GM23338 (cell line): ENCODE data around the gene GNB1.

Experiments
- EZH2 ChIP-seq: fragments of 200-600 bp; sonication (generic); IDR thresholded peaks from one replicate; pipeline ENCODE4 v1.8.0; 2017; ENCODE audit warnings: antibody characterized with exemption, mild to moderate bottlenecking, low read depth; ENCODE audit not compliant: unreplicated experiment
- TF ChIP-seq, protein P1 (sequence below), 2 experiments: fragments of 200-600 bp in 1 of 2; sonication (generic) in 1 of 2; conservative IDR thresholded peaks; 2 replicates each; pipeline versions ENCODE4 v1.5.1 to v1.6.1; 2016 to 2017; ENCODE audit warnings: antibody characterized with exemption in 2 of 2, low read depth in 2 of 2, mild to moderate bottlenecking in 2 of 2, moderate library complexity in 1 of 2
- TF ChIP-seq, protein P2 (sequence below): IDR thresholded peaks from 2 replicates; pipeline ENCODE4 v1.6.1; 2016; ENCODE audit warnings: antibody characterized with exemption

DNA sequence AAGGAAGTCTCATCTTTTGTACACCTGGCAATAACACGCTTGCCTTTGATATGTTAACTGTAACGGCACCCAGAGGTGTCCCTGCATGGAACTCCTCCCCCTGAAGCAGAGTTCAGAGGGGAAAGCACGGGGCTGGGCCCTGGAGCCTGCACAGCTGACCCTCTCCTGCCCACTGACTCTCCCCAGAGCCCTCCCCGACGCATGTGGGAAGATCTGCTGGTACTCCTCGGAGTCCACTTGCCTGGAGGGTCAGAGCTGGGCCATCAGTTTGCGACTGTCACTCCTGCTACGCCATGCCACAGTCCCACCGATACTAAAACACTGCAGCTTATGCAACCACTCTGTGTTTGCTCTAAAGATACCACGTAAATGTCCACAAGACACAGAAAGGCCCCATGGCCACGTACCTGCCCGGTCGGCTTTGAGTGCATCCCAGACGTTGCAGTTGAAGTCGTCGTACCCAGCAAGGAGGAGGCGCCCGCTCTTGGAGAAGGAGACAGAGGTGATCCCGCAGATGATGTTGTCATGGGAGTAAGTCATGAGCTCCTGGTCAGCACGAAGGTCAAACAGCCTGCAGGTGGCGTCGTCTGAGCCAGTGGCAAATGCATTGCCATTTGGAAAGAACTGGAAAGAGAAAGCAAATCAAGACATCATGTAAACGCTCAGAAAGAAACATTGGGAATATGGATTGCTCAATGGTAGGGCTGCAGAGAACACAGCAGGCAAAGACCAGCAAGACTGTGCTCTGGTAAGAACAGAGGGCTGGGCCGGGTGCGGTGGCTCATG is 102.0 kb downstream of the GNB1 start:
- TF ChIP-seq, protein P1, sequence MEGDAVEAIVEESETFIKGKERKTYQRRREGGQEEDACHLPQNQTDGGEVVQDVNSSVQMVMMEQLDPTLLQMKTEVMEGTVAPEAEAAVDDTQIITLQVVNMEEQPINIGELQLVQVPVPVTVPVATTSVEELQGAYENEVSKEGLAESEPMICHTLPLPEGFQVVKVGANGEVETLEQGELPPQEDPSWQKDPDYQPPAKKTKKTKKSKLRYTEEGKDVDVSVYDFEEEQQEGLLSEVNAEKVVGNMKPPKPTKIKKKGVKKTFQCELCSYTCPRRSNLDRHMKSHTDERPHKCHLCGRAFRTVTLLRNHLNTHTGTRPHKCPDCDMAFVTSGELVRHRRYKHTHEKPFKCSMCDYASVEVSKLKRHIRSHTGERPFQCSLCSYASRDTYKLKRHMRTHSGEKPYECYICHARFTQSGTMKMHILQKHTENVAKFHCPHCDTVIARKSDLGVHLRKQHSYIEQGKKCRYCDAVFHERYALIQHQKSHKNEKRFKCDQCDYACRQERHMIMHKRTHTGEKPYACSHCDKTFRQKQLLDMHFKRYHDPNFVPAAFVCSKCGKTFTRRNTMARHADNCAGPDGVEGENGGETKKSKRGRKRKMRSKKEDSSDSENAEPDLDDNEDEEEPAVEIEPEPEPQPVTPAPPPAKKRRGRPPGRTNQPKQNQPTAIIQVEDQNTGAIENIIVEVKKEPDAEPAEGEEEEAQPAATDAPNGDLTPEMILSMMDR (conservative IDR thresholded peaks at IDR 0.05; ENCODE audit: low read depth in 2 of 2) = peak; percentile 70 to 83
- TF ChIP-seq EZH2 = no peak
- TF ChIP-seq, protein P2, sequence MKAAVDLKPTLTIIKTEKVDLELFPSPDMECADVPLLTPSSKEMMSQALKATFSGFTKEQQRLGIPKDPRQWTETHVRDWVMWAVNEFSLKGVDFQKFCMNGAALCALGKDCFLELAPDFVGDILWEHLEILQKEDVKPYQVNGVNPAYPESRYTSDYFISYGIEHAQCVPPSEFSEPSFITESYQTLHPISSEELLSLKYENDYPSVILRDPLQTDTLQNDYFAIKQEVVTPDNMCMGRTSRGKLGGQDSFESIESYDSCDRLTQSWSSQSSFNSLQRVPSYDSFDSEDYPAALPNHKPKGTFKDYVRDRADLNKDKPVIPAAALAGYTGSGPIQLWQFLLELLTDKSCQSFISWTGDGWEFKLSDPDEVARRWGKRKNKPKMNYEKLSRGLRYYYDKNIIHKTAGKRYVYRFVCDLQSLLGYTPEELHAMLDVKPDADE = no peak
